CD4-positive, alpha-beta memory T cell (primary cell): ENCODE measurements around the gene AGAP2. TPM values are rescaled to one million over a fixed set of nuclear protein-coding genes. Genes with fewer than 3 reads are reported as not detected.

Experiments used
- CTCF ChIA-PET: fragments of 350-600 bp; sonication (Branson Sonifier 250); formaldehyde crosslinking; loops from one replicate; lab custom pipeline; 2021; ENCODE audit warnings: inconsistent platforms; ENCODE audit not compliant: partially characterized antibody; lab: Charles Lee
- POLR2A ChIA-PET: fragments of 350-600 bp; sonication (Branson Sonifier 250); formaldehyde crosslinking; loops from one replicate; lab custom pipeline; 2021; ENCODE audit not compliant: partially characterized antibody; lab: Charles Lee
- DNase-seq, 5 donors: peaks; one replicate each; pipeline versions ENCODE4 v3.0.0 to v3.0.0-alpha.2; 2020 to 2022; ENCODE audit warnings: mixed read lengths in 1 of 5
- H3K27ac ChIP-seq: one replicate; pipeline ENCODE4 v1.7.0; 2013; ENCODE audit warnings: low read depth, low read length
- H3K27me3 ChIP-seq: 2 replicates; pipeline ENCODE4 v1.7.0; 2013; ENCODE audit warnings: mild to moderate bottlenecking, low read length, moderate library complexity; ENCODE audit not compliant: insufficient read depth
- H3K36me3 ChIP-seq: 2 replicates; pipeline ENCODE4 v1.7.0; 2013; ENCODE audit warnings: mild to moderate bottlenecking, low read length, moderate library complexity; ENCODE audit not compliant: insufficient read depth
- H3K4me1 ChIP-seq: 2 replicates; pipeline ENCODE4 v1.7.0; 2013; ENCODE audit warnings: mild to moderate bottlenecking, low read length, moderate library complexity; ENCODE audit not compliant: insufficient read depth
- H3K4me3 ChIP-seq, 2 donors: one replicate each; pipeline ENCODE4 v1.7.0; 2013; ENCODE audit warnings: low read length in 2 of 2, mild to moderate bottlenecking in 1 of 2
- H3K9me3 ChIP-seq, 2 donors: one replicate each; pipeline ENCODE4 v1.7.0; 2013; ENCODE audit warnings: low read length in 2 of 2, control low read depth in 1 of 2; ENCODE audit not compliant: control insufficient read depth in 1 of 2
- H3K27ac Mint-ChIP-seq, 7 donors: one replicate each; pipeline ENCODE4 v1.8.0; 2020 to 2021; ENCODE audit warnings: mixed read lengths in 7 of 7, mild to moderate bottlenecking in 6 of 7, inconsistent platforms in 3 of 7, moderate library complexity in 3 of 7
- H3K27me3 Mint-ChIP-seq, 2 donors: one replicate each; pipeline ENCODE4 v1.8.0; 2020 to 2021; ENCODE audit warnings: mixed read lengths in 2 of 2
- H3K36me3 Mint-ChIP-seq, 2 donors: one replicate each; pipeline ENCODE4 v1.8.0; 2020 to 2021; ENCODE audit warnings: mixed read lengths in 2 of 2, inconsistent platforms in 1 of 2, mild to moderate bottlenecking in 1 of 2
- H3K4me1 Mint-ChIP-seq, 4 donors: one replicate each; pipeline ENCODE4 v1.8.0; 2020 to 2021; ENCODE audit warnings: mixed read lengths in 4 of 4, mild to moderate bottlenecking in 1 of 4
- H3K4me3 Mint-ChIP-seq, 8 donors: one replicate each; pipeline ENCODE4 v1.8.0; 2020 to 2021; ENCODE audit warnings: mixed read lengths in 8 of 8, mild to moderate bottlenecking in 7 of 8, moderate library complexity in 6 of 8, inconsistent platforms in 3 of 8
- H3K9me3 Mint-ChIP-seq, 8 donors: one replicate each; pipeline ENCODE4 v1.8.0; 2020 to 2021; ENCODE audit warnings: mixed read lengths in 8 of 8, mild to moderate bottlenecking in 5 of 8, inconsistent platforms in 3 of 8, moderate library complexity in 1 of 8
- intact Hi-C: fragments of 100-400 bp; cut with micrococcal nuclease; formaldehyde crosslinking; loops from one replicate; pipeline ENCODE4 v1.15.1; 2023
- polyA plus RNA-seq, 2 donors: library from polyadenylated mRNA; unstranded; fragments of 300-500 nt; fragmentation: Illumina TruSeq; gene quantifications; one replicate each; pipeline ENCODE4 v1.2.3, GENCODE V29; 2021
- total RNA-seq, 2 experiments: library from RNA; stranded (reverse); gene quantifications; one replicate each; pipeline ENCODE4 v1.2.3, GENCODE V29; 2021

Gene AGAP2
- total and polyA plus RNA-seq, 4 experiments from 2014 or later: 3.2 to 66.7 (median 35.9) TPM

GRCh38 chr12:57694459-57695019 is 44.0 kb downstream of the AGAP2 start:
- Histone ChIP-seq H3K27me3 (no peaks in the 10 kb centered on the region), H3K36me3 (peaks cover 33% of the 10 kb centered on the region), H3K4me1 (peaks cover 26% of the 10 kb centered on the region), H3K4me3 (peak overlapping the region; percentile 75 to 82), H3K27ac (peak overlapping the region; percentile 79), H3K9me3 (no peaks in the 10 kb centered on the region)
- Mint-ChIP-seq H3K9me3 (no peaks in the 10 kb centered on the region), H3K4me3 (no peak overlapping the region), H3K36me3 (peaks cover 37 to 38% of the 10 kb centered on the region in 2 donors), H3K4me1 (peaks cover 0 to 25% (median 9%) of the 10 kb centered on the region in 4 donors), H3K27me3 (peaks cover 0 to 2% of the 10 kb centered on the region in 2 donors), H3K27ac (no peak overlapping the region)
- ChIA-PET POLR2A (interaction anchor here (0.8 to 2.8 kb wide), 13 partner anchors 9 to 235 kb away, joined by 3 to 22 read pairs (median 4); partner anchors contain the start of genes ARHGAP9 and GLI1), CTCF (interaction anchor here (1.1 to 2.8 kb wide), 3 partner anchors 47 to 111 kb away, joined by 4 to 15 read pairs (median 13); partner anchors contain the start of gene CDK4)
- DNase-seq: peak in 3 of 5 donors; percentile 4 to 53 (median 6)
- intact Hi-C loops: loop anchor here (5.0 to 10.0 kb wide), 3 partner anchors 207 to 243 kb away; partner anchors contain the start of genes GLI1, INHBE and MARS1

- no peak within 1 kb of the TSS for H3K4me3 Mint-ChIP-seq
Observed at GRCh38 chr12:57693659-57694458, 44.7 kb downstream of the AGAP2 start, which contains the start of gene OS9. Gene OS9, plus strand, starts transcription at chr12:57694132. Its CDS starts 30 bp downstream, at chr12:57694162.

GRCh38 chr12:57693317-57693658 is 45.3 kb downstream of the AGAP2 start:
- peak overlapping the region; percentile 35 for H3K27ac ChIP-seq
- DNase-seq: no peak
- no peaks in the 10 kb centered on the region for H3K27me3 ChIP-seq
- ChIA-PET CTCF (interaction anchor here (0.8 to 2.8 kb wide), 8 partner anchors 12 to 234 kb away, joined by 3 to 15 read pairs (median 4); partner anchors contain the start of gene TSPAN31), POLR2A (interaction anchor here (0.6 to 2.8 kb wide), 11 partner anchors 10 to 581 kb away, joined by 3 to 22 read pairs (median 4); partner anchors contain the start of genes ARHGAP9, ATP23 and GLI1)
- peaks cover 26% of the 10 kb centered on the region for H3K4me1 ChIP-seq
- intact Hi-C loops: loop anchor here (1.0 to 10.0 kb wide), 7 partner anchors 48 to 244 kb away; partner anchors contain the start of genes B4GALNT1, GLI1, INHBE and MARS1
- no peaks in the 10 kb centered on the region for H3K9me3 ChIP-seq
- peaks cover 24 to 27% of the 10 kb centered on the region in 2 donors for H3K36me3 Mint-ChIP-seq
- H3K27me3 Mint-ChIP-seq: peaks cover 8 to 10% of the 10 kb centered on the region in 2 donors
- peaks cover 28% of the 10 kb centered on the region for H3K36me3 ChIP-seq
- H3K4me3 ChIP-seq: no peak overlapping the region
- H3K9me3 Mint-ChIP-seq: no peaks in the 10 kb centered on the region
- no peak overlapping the region for H3K27ac Mint-ChIP-seq
- H3K4me3 Mint-ChIP-seq: no peak overlapping the region
- peaks cover 0 to 15% (median under 1%) of the 10 kb centered on the region in 4 donors for H3K4me1 Mint-ChIP-seq

More at GRCh38 chr12:57693659-57694458, 44.7 kb downstream of the AGAP2 start, which contains the start of gene OS9:
- Histone ChIP-seq H3K4me1 (peaks cover 26% of the 10 kb centered on the region), H3K36me3 (peaks cover 33% of the 10 kb centered on the region), H3K4me3 (peak within 1 kb of the TSS; percentile 75 to 82), H3K9me3 (no peaks in the 10 kb centered on the region), H3K27me3 (no peaks in the 10 kb centered on the region), H3K27ac (peak within 1 kb of the TSS; percentile 79)
- H3K9me3 Mint-ChIP-seq: no peaks in the 10 kb centered on the region
- H3K27ac Mint-ChIP-seq: no peak within 1 kb of the TSS
- H3K27me3 Mint-ChIP-seq: peaks cover 4 to 6% of the 10 kb centered on the region in 2 donors
- H3K36me3 Mint-ChIP-seq: peaks cover 30 to 32% of the 10 kb centered on the region in 2 donors
- DNase-seq: peak; percentile 93 to 100 (median 99)
- intact Hi-C loops: loop anchor here (1.0 to 10.0 kb wide), 7 partner anchors 47 to 243 kb away; partner anchors contain the start of genes B4GALNT1, GLI1, INHBE and MARS1
- CTCF ChIA-PET: interaction anchor here (0.6 to 2.8 kb wide), 9 partner anchors 12 to 235 kb away, joined by 3 to 15 read pairs (median 4); partner anchors contain the start of genes CDK4 and TSPAN31
- H3K4me1 Mint-ChIP-seq: peaks cover 0 to 18% (median 5%) of the 10 kb centered on the region in 4 donors
- POLR2A ChIA-PET: interaction anchor here (0.6 to 2.8 kb wide), 18 partner anchors 10 to 582 kb away, joined by 3 to 22 read pairs (median 4); partner anchors contain the start of genes ARHGAP9, ATP23 and GLI1

GRCh38 chr12:57692500-57692899 is 46.0 kb downstream of the AGAP2 start:
- Histone ChIP-seq H3K36me3 (peaks cover 21% of the 10 kb centered on the region), H3K9me3 (no peaks in the 10 kb centered on the region), H3K27ac (no peak overlapping the region), H3K4me3 (no peak overlapping the region), H3K27me3 (no peaks in the 10 kb centered on the region), H3K4me1 (peaks cover 26% of the 10 kb centered on the region)
- H3K4me1 Mint-ChIP-seq: peaks cover 0 to 10% (median 0%) of the 10 kb centered on the region in 4 donors
- H3K9me3 Mint-ChIP-seq: no peaks in the 10 kb centered on the region
- DNase-seq: no peak
- no peak overlapping the region for H3K4me3 Mint-ChIP-seq
- intact Hi-C loops: loop anchor here (2.0 to 10.0 kb wide), 4 partner anchors 170 to 245 kb away; partner anchors contain the start of genes GLI1, INHBE, MARS1 and MBD6
- H3K27me3 Mint-ChIP-seq: peaks cover 11 to 12% of the 10 kb centered on the region in 2 donors
- POLR2A ChIA-PET: interaction anchor here (1.1 to 2.8 kb wide), 5 partner anchors 15 to 249 kb away, joined by 3 to 22 read pairs (median 6); partner anchors contain the start of genes ARHGAP9, ATP23 and GLI1
- H3K27ac Mint-ChIP-seq: no peak overlapping the region
- CTCF ChIA-PET: interaction anchor here (1.2 to 2.8 kb wide), 5 partner anchors 11 to 233 kb away, joined by 3 to 15 read pairs (median 8); no protein-coding TSS in a partner anchor
- H3K36me3 Mint-ChIP-seq: peaks cover 17 to 19% of the 10 kb centered on the region in 2 donors

GRCh38 chr12:57688931-57689330 is 49.6 kb downstream of the AGAP2 start:
- Mint-ChIP-seq H3K4me1 (no peaks in the 10 kb centered on the region), H3K4me3 (no peak overlapping the region), H3K36me3 (no peaks in the 10 kb centered on the region), H3K27me3 (peaks cover 22 to 32% of the 10 kb centered on the region in 2 donors), H3K9me3 (no peaks in the 10 kb centered on the region), H3K27ac (no peak overlapping the region)
- ChIA-PET POLR2A (no interaction called here), CTCF (interaction anchor here (0.8 kb wide), 1 partner anchor 12 kb away, joined by 6 read pairs; no protein-coding TSS in a partner anchor)
- Histone ChIP-seq H3K4me1 (peaks cover 8% of the 10 kb centered on the region), H3K27me3 (peaks cover 9% of the 10 kb centered on the region), H3K9me3 (no peaks in the 10 kb centered on the region), H3K4me3 (no peak overlapping the region), H3K36me3 (no peaks in the 10 kb centered on the region), H3K27ac (no peak overlapping the region)
- intact Hi-C loops: no loop called here
- DNase-seq: no peak

- H3K27me3 Mint-ChIP-seq: peaks cover 22 to 33% of the 10 kb centered on the region in 2 donors
Observed at GRCh38 chr12:57687862-57688261, 50.7 kb downstream of the AGAP2 start.

More at GRCh38 chr12:57687862-57688261, 50.7 kb downstream of the AGAP2 start:
- Histone ChIP-seq H3K4me3 (no peak overlapping the region), H3K27me3 (peaks cover 9% of the 10 kb centered on the region), H3K36me3 (no peaks in the 10 kb centered on the region), H3K9me3 (no peaks in the 10 kb centered on the region), H3K4me1 (peaks cover 1% of the 10 kb centered on the region), H3K27ac (no peak overlapping the region)
- Mint-ChIP-seq H3K4me1 (no peaks in the 10 kb centered on the region), H3K36me3 (no peaks in the 10 kb centered on the region), H3K9me3 (no peaks in the 10 kb centered on the region), H3K4me3 (no peak overlapping the region), H3K27ac (no peak overlapping the region)
- intact Hi-C loops: no loop called here
- ChIA-PET CTCF (no interaction called here), POLR2A (interaction anchor here (0.7 kb wide), 1 partner anchor 44 kb away, joined by 3 read pairs; no protein-coding TSS in a partner anchor)
- no peak for DNase-seq
